22Rv1 (cell line): ENCODE data around the gene SUPT20HL2.

Source experiments
- CTCF ChIP-seq: fragments of 450-650 bp; IDR thresholded peaks from 2 replicates; pipeline ENCODE4 v1.5.1; 2017; ENCODE audit warnings: mild to moderate bottlenecking
- ZFX ChIP-seq: fragments of 450-650 bp; IDR thresholded peaks from 2 replicates; pipeline ENCODE4 v1.6.1; 2017; ENCODE audit warnings: antibody characterized with exemption, borderline replicate concordance

- TF ChIP-seq ZFX (no peak), CTCF (no peak)
These were observed 46.4 kb upstream of the SUPT20HL2 start, which contains the start of gene SUPT20HL1 for GRCh38 chrX:24360272-24360671.
